Measurements from ENCODE around the gene GADD45G. TPM values are rescaled to one million over a fixed set of nuclear protein-coding genes. Genes with fewer than 3 reads are reported as not detected.

Gene GADD45G
- total RNA-seq, 2 experiments from 2014 or later: 0.72 to 1.2 TPM

DNA sequence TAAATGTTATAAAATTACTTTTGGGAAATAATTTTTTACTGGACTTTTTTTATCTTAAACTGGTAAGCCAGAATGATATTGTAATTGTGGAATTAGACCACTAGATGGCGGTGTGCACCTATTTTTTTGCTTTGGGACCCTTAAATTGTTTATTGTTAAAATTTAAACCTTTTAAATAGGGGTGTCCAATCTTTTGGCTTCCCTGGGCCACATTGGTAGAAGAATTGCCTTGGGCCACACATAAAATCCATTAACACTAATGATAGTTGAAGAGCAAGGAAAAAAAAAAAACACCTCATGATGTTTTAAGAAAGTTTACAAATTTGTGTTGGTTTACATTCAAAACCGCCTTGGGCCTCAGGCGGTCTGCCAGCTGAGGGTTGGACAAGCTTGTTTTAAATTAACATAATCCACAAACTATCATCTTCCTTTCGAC is 28.4 kb upstream of the GADD45G start:
- no peak overlapping the region for H3K27ac Mint-ChIP-seq
- no peaks in the 10 kb centered on the region for H3K9me3 Mint-ChIP-seq
- peaks cover 6% of the 10 kb centered on the region for H3K4me1 Mint-ChIP-seq (ENCODE audit: low read depth)
- H3K4me3 Mint-ChIP-seq: no peak overlapping the region
- peaks cover 20% of the 10 kb centered on the region for H3K27me3 Mint-ChIP-seq (ENCODE audit: low read depth)
- CTCF ChIA-PET: interaction anchor here (0.6 to 2.8 kb wide), 16 partner anchors 8 to 653 kb away, joined by 3 to 15 read pairs (median 4); no protein-coding TSS in a partner anchor
- no peaks in the 10 kb centered on the region for H3K36me3 Mint-ChIP-seq (ENCODE audit: low read depth)
- intact Hi-C loops (cut with micrococcal nuclease): loop anchor here (1.0 to 2.0 kb wide), 2 partner anchors 26 to 343 kb away; no protein-coding TSS in a partner anchor
- DNase-seq: peak; percentile 35

- no peak overlapping the region for H3K4me3 Mint-ChIP-seq
- H3K9me3 Mint-ChIP-seq: no peaks in the 10 kb centered on the region
- CTCF ChIA-PET: interaction anchor here (0.7 to 2.8 kb wide), 8 partner anchors 9 to 182 kb away, joined by 3 to 15 read pairs (median 4); no protein-coding TSS in a partner anchor
- DNase-seq: no peak
- no peaks in the 10 kb centered on the region for H3K36me3 Mint-ChIP-seq (ENCODE audit: low read depth)
- intact Hi-C loops (cut with micrococcal nuclease): loop anchor here (2.0 kb wide), 1 partner anchor 25 kb away; no protein-coding TSS in a partner anchor
- H3K27me3 Mint-ChIP-seq (ENCODE audit: low read depth): peaks cover 22% of the 10 kb centered on the region
- H3K27ac Mint-ChIP-seq: no peak overlapping the region
- H3K4me1 Mint-ChIP-seq (ENCODE audit: low read depth): peaks cover 6% of the 10 kb centered on the region
These were observed 27.4 kb upstream of the GADD45G start for GRCh38 chr9:89577363-89577762.

DNA sequence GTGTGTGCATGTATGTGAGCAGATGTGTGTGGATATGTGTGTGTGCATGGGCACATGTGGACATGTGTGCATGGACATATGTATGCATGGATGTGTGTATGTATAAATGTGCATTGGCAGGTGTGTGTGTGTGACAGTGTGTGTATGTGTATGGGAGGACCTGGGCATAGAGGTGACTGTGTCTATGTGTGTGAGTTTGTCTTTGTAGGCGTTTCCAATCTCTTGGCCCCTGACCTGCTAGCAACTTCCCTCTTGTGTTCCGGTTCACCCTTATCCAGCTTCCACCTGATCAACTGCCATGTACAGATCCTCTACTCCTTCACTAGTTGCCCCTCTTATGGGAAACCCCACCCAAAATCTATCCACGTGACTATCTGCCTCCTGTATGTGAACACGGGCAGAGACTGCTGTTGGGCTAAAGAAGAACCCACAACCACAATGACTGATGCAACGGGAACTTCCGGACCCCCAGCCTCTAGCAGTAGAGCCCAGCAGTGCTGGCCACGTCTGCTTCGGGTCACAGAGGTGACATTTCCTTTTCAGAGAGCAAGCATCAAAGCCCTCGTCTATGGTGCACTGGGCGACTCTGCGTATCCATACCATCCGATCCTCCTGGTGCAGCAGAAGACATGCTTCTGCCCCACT is 24.9 kb upstream of the GADD45G start:
- H3K36me3 Mint-ChIP-seq (ENCODE audit: low read depth): no peaks in the 10 kb centered on the region

DNA sequence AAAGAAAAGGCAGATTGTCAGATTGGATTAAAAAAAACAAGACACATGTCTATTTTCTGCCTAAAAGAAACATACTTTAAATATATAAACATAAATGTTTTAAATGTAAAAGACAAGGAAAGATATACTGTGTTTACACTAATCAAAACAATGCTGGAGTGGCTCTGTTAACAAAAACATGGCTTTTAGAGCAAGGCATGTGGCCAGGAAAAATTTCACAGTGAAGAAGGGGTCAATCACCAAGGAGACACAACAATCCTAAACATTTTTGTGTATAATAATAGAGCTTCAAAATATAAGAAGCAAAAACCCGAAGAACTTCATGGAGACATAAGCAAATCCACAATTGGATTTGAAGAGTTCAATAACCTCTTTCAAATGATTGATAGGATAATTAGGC is 18.5 kb upstream of the GADD45G start:
- CTCF ChIA-PET: interaction anchor here (0.9 kb wide), 1 partner anchor 11 kb away, joined by 6 read pairs; no protein-coding TSS in a partner anchor
- H3K4me3 Mint-ChIP-seq: no peak overlapping the region
- H3K36me3 Mint-ChIP-seq (ENCODE audit: low read depth): no peaks in the 10 kb centered on the region
- H3K4me1 Mint-ChIP-seq (ENCODE audit: low read depth): no peaks in the 10 kb centered on the region
- H3K27ac Mint-ChIP-seq: no peak overlapping the region
- intact Hi-C loops (cut with micrococcal nuclease): no loop called here
- H3K9me3 Mint-ChIP-seq: no peaks in the 10 kb centered on the region
- no peak for DNase-seq
- H3K27me3 Mint-ChIP-seq (ENCODE audit: low read depth): peaks cover 14% of the 10 kb centered on the region

More for the DNA sequence above, 24.9 kb upstream of the GADD45G start:
- Mint-ChIP-seq H3K27me3 (ENCODE audit: low read depth) (peaks cover 29% of the 10 kb centered on the region), H3K4me3 (no peak overlapping the region), H3K27ac (no peak overlapping the region), H3K9me3 (no peaks in the 10 kb centered on the region), H3K4me1 (ENCODE audit: low read depth) (peaks cover 6% of the 10 kb centered on the region)
- CTCF ChIA-PET: interaction anchor here (1.0 kb wide), 1 partner anchor 23 kb away, joined by 3 read pairs; no protein-coding TSS in a partner anchor
- intact Hi-C loops (cut with micrococcal nuclease): no loop called here
- no peak for DNase-seq

DNA sequence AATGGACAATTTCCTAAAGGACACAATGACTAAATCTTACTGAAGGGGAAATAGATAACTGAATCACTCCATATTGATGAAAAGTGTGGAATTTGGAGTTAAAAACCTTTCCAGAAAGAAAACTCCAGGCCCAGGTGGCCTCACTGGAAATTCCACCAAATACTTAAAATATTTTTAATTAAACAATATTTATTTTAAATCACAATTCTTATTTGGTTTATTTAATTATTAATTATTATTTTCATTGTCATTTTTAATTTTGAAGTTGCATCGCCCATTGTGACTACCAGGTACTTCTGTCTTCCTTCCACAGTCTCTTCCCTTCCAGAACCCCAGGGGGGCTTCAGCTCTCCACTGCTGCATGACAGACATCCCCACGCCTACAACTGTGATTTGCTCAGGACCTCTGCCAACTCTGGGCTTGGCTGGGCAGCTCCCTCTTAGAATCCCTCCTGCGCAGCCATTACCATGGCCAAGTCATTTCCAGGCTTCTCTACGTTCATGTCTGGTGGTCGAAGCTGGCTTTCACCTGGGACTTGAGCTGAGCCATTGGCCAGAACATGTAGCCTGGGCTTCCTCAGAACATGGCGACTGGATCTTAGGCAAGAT is 16.4 kb upstream of the GADD45G start:
- Mint-ChIP-seq H3K36me3 (ENCODE audit: low read depth) (no peaks in the 10 kb centered on the region), H3K9me3 (no peaks in the 10 kb centered on the region), H3K4me3 (no peak overlapping the region), H3K4me1 (ENCODE audit: low read depth) (no peaks in the 10 kb centered on the region), H3K27me3 (ENCODE audit: low read depth) (peaks cover 7% of the 10 kb centered on the region), H3K27ac (no peak overlapping the region)
- intact Hi-C loops (cut with micrococcal nuclease): no loop called here
- no peak for DNase-seq
- CTCF ChIA-PET: interaction anchor here (0.9 to 1.6 kb wide), 2 partner anchors 9 to 15 kb away, joined by 3 to 4 read pairs; no protein-coding TSS in a partner anchor

- DNase-seq: no peak
- Mint-ChIP-seq H3K4me3 (no peak overlapping the region), H3K27me3 (ENCODE audit: low read depth) (peaks cover 5% of the 10 kb centered on the region), H3K27ac (no peak overlapping the region), H3K4me1 (ENCODE audit: low read depth) (no peaks in the 10 kb centered on the region), H3K9me3 (no peaks in the 10 kb centered on the region), H3K36me3 (ENCODE audit: low read depth) (no peaks in the 10 kb centered on the region)
- intact Hi-C loops (cut with micrococcal nuclease): no loop called here
- CTCF ChIA-PET: no interaction called here
These were observed 14.4 kb upstream of the GADD45G start for GRCh38 chr9:89590415-89590814.

DNA sequence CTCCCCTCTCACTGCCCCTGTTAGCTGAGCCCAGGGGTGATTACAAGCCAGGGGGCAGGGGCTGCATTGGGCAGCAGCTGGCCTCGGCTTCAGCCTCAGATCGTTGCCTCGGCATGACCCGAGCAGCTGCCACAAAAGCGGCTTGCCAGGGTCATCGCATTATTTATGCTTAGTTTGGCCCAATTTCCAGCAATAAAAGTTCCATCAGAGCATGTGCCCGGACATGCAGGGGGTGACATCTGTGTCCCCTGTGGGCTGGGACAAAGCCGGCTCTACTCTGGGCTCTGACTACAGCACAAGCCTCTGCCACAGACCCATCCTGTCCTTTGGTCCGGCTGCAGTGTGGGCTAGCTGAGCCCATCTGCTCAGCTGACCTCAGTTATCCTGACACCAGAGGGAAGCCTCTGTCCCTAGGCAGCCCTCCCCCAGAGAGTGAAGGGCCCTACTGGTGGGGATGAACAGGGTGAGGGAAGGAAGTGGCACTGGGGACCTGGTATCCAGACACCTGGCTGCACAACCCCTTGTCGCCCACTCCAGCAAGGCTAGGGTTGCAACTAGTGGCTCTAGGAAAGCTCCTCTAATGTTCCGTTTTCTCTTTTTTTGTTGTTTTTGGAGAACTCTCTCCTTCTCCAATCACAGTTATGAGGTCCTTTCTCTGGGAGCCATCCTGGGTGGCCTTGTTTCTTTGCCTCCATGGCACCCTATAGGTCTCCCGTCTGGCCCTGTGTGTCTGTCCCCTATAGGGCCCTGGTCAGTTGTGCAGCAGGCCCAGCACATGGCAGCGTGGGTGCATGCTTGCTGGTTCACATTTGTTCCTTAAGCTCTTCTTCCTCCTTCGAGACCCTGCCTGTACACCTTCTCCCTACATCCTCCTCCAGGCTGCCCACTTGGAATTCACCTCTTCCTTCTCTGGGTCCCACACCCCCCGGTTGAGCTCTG is 13.3 kb upstream of the GADD45G start:
- intact Hi-C loops (cut with micrococcal nuclease): no loop called here
- H3K27ac Mint-ChIP-seq: no peak overlapping the region
- CTCF ChIA-PET: interaction anchor here (0.6 to 3.7 kb wide), 8 partner anchors 11 to 610 kb away, joined by 3 to 31 read pairs (median 4); no protein-coding TSS in a partner anchor
- no peaks in the 10 kb centered on the region for H3K9me3 Mint-ChIP-seq
- H3K27me3 Mint-ChIP-seq (ENCODE audit: low read depth): peaks cover 5% of the 10 kb centered on the region
- no peaks in the 10 kb centered on the region for H3K4me1 Mint-ChIP-seq (ENCODE audit: low read depth)
- H3K4me3 Mint-ChIP-seq: no peak overlapping the region
- no peaks in the 10 kb centered on the region for H3K36me3 Mint-ChIP-seq (ENCODE audit: low read depth)
- DNase-seq: no peak

- Mint-ChIP-seq H3K27me3 (ENCODE audit: low read depth) (peaks cover 5% of the 10 kb centered on the region), H3K4me1 (ENCODE audit: low read depth) (no peaks in the 10 kb centered on the region), H3K27ac (no peak overlapping the region), H3K36me3 (ENCODE audit: low read depth) (no peaks in the 10 kb centered on the region), H3K4me3 (no peak overlapping the region), H3K9me3 (no peaks in the 10 kb centered on the region)
- CTCF ChIA-PET: interaction anchor here (0.6 to 3.7 kb wide), 10 partner anchors 10 to 609 kb away, joined by 3 to 31 read pairs (median 4); no protein-coding TSS in a partner anchor
- no peak for DNase-seq
- intact Hi-C loops (cut with micrococcal nuclease): no loop called here
These were observed 12.5 kb upstream of the GADD45G start for GRCh38 chr9:89592213-89592815.

GRCh38 chr9:89592963-89593726 is 11.7 kb upstream of the GADD45G start:
- no peak overlapping the region for H3K27ac Mint-ChIP-seq
- no peak for DNase-seq
- intact Hi-C loops (cut with micrococcal nuclease): no loop called here
- H3K9me3 Mint-ChIP-seq: no peaks in the 10 kb centered on the region
- no peaks in the 10 kb centered on the region for H3K36me3 Mint-ChIP-seq (ENCODE audit: low read depth)
- H3K27me3 Mint-ChIP-seq (ENCODE audit: low read depth): peaks cover 5% of the 10 kb centered on the region
- no peak overlapping the region for H3K4me3 Mint-ChIP-seq
- no peaks in the 10 kb centered on the region for H3K4me1 Mint-ChIP-seq (ENCODE audit: low read depth)
- CTCF ChIA-PET: interaction anchor here (0.6 to 3.7 kb wide), 20 partner anchors 9 to 726 kb away, joined by 3 to 31 read pairs (median 4); no protein-coding TSS in a partner anchor

- H3K9me3 Mint-ChIP-seq: no peaks in the 10 kb centered on the region
- H3K27me3 Mint-ChIP-seq (ENCODE audit: low read depth): peaks cover 5% of the 10 kb centered on the region
- no peak overlapping the region for H3K27ac Mint-ChIP-seq
- peak; percentile 72 for DNase-seq
- no peak overlapping the region for H3K4me3 Mint-ChIP-seq
- CTCF ChIA-PET: interaction anchor here (0.6 to 3.7 kb wide), 23 partner anchors 9 to 726 kb away, joined by 3 to 31 read pairs (median 4); no protein-coding TSS in a partner anchor
- no peaks in the 10 kb centered on the region for H3K36me3 Mint-ChIP-seq (ENCODE audit: low read depth)
- intact Hi-C loops (cut with micrococcal nuclease): no loop called here
- H3K4me1 Mint-ChIP-seq (ENCODE audit: low read depth): no peaks in the 10 kb centered on the region
These were observed 10.9 kb upstream of the GADD45G start for GRCh38 chr9:89593727-89594427.
